GM21515 (cell line): ENCODE results near the gene CD7.

ENCODE experiments used
- ATAC-seq: cut with Tn5 transposase; IDR thresholded peaks from one replicate; pipeline ENCODE4 v1.9.1; 2021; ENCODE audit not compliant: unreplicated experiment

The CD7 gene

GRCh38 chr17:82281502-82282238 is 35.7 kb downstream of the CD7 start:
- ATAC-seq: no peak

GRCh38 chr17:82281076-82281475 is 36.3 kb downstream of the CD7 start:
- ATAC-seq: no peak

GRCh38 chr17:82280537-82280936 is 36.9 kb downstream of the CD7 start:
- no peak for ATAC-seq

GRCh38 chr17:82278786-82279391 is 38.5 kb downstream of the CD7 start:
- ATAC-seq: no peak

GRCh38 chr17:82278308-82278707 is 39.1 kb downstream of the CD7 start:
- no peak for ATAC-seq

GRCh38 chr17:82277851-82278250 is 39.6 kb downstream of the CD7 start:
- no peak for ATAC-seq

- ATAC-seq: no peak
Measured at GRCh38 chr17:82276938-82277337, 40.5 kb downstream of the CD7 start.

- no peak for ATAC-seq
Measured at GRCh38 chr17:82275326-82275725, 42.1 kb downstream of the CD7 start.

GRCh38 chr17:82274134-82275020 is 43.0 kb downstream of the CD7 start:
- no peak for ATAC-seq

GRCh38 chr17:82273327-82274133 is 43.9 kb downstream of the CD7 start, which contains the start of gene CSNK1D:
Gene CSNK1D, minus strand, starts transcription at chr17:82273700. Its CDS starts 319 bp downstream, at chr17:82273381.
- peak; percentile 56 for ATAC-seq

- peak; percentile 13 for ATAC-seq
Measured at GRCh38 chr17:82272495-82273326, 44.7 kb downstream of the CD7 start.

- ATAC-seq: no peak
Measured at GRCh38 chr17:82271401-82271800, 46.0 kb downstream of the CD7 start.

GRCh38 chr17:82270651-82271050 is 46.8 kb downstream of the CD7 start:
- no peak for ATAC-seq

- no peak for ATAC-seq
Measured at GRCh38 chr17:82269882-82270500, 47.4 kb downstream of the CD7 start.

GRCh38 chr17:82269138-82269881 is 48.1 kb downstream of the CD7 start:
- no peak for ATAC-seq

GRCh38 chr17:82267575-82268379 is 49.6 kb downstream of the CD7 start:
- no peak for ATAC-seq

GRCh38 chr17:82266142-82266541 is 51.3 kb downstream of the CD7 start:
- ATAC-seq: no peak
